ENCODE data around the gene SBF2. TPM values are rescaled to one million over a fixed set of nuclear protein-coding genes. Genes with fewer than 3 reads are reported as not detected.

Gene SBF2
- total RNA-seq, 2 experiments from 2014 or later, result 14.2 to 15.2 TPM

GRCh38 chr11:10311802-10312201, 17.8 kb upstream of the SBF2 start:
- Mint-ChIP-seq H3K27ac (no peak overlapping the region), H3K36me3 (ENCODE audit: low read depth) (no peaks in the 10 kb centered on the region), H3K4me3 (no peak overlapping the region), H3K27me3 (peaks cover 53% of the 10 kb centered on the region), H3K9me3 (no peaks in the 10 kb centered on the region), H3K4me1 (ENCODE audit: low read depth) (peaks cover 13% of the 10 kb centered on the region)
- H3K4me1 ChIP-seq (ENCODE audit: insufficient read depth, low read length), result peaks cover 18% of the 10 kb centered on the region
- POLR2A ChIA-PET, result no interaction called here
- H3K27me3 ChIP-seq (ENCODE audit: control insufficient read depth in 1 of 2, insufficient read depth in 2 of 2, low read length in 2 of 2), result peaks cover 9 to 29% of the 10 kb centered on the region in 2 experiments
- H3K27ac ChIP-seq (ENCODE audit: low read depth in 1 of 2, low read length in 2 of 2), result no peak overlapping the region
- no peak overlapping the region for H3K4me3 ChIP-seq (ENCODE audit: low read length)
- intact Hi-C loops (cut with DNase I, micrococcal nuclease), result no loop called here
- DNase-seq, result no peak
- ATAC-seq (ENCODE audit: poor library complexity), result no peak
- H3K36me3 ChIP-seq (ENCODE audit: insufficient read depth, low read length), result no peaks in the 10 kb centered on the region
- CTCF ChIA-PET, result no interaction called here
- TF ChIP-seq CTCF (IDR thresholded peaks at IDR 0.05), result no peak
- H3K9me3 ChIP-seq (ENCODE audit: control insufficient read depth in 1 of 2, insufficient read depth in 1 of 2, low read length in 2 of 2), result peaks cover 0 to 4% of the 10 kb centered on the region in 2 experiments

- Mint-ChIP-seq H3K4me3 (no peak overlapping the region), H3K27me3 (peaks cover 60% of the 10 kb centered on the region), H3K36me3 (ENCODE audit: low read depth) (no peaks in the 10 kb centered on the region), H3K4me1 (ENCODE audit: low read depth) (peaks cover 25% of the 10 kb centered on the region), H3K9me3 (no peaks in the 10 kb centered on the region), H3K27ac (no peak overlapping the region)
- intact Hi-C loops (cut with DNase I, micrococcal nuclease), result no loop called here
- H3K27me3 ChIP-seq (ENCODE audit: control insufficient read depth in 1 of 2, insufficient read depth in 2 of 2, low read length in 2 of 2), result peaks cover 21 to 43% of the 10 kb centered on the region in 2 experiments
- TF ChIP-seq CTCF (IDR thresholded peaks at IDR 0.05), result no peak
- H3K27ac ChIP-seq (ENCODE audit: low read depth in 1 of 2, low read length in 2 of 2), result no peak overlapping the region
- no peaks in the 10 kb centered on the region for H3K36me3 ChIP-seq (ENCODE audit: insufficient read depth, low read length)
- H3K4me3 ChIP-seq (ENCODE audit: low read length), result no peak overlapping the region
- ChIA-PET POLR2A (no interaction called here), CTCF (interaction anchor here (0.7 to 4.3 kb wide), 2 partner anchors 102 to 563 kb away, joined by 3 to 44 read pairs; no protein-coding TSS in a partner anchor)
- peaks cover 0 to 13% of the 10 kb centered on the region in 2 experiments for H3K9me3 ChIP-seq (ENCODE audit: control insufficient read depth in 1 of 2, insufficient read depth in 1 of 2, low read length in 2 of 2)
- peaks cover 32% of the 10 kb centered on the region for H3K4me1 ChIP-seq (ENCODE audit: insufficient read depth, low read length)
- DNase-seq (no peak), ATAC-seq (ENCODE audit: poor library complexity) (no peak)
Observed at GRCh38 chr11:10310301-10310841, 16.4 kb upstream of the SBF2 start.

GRCh38 chr11:10309163-10310093, 15.4 kb upstream of the SBF2 start:
- intact Hi-C loops (cut with DNase I, micrococcal nuclease), result loop anchor here (1.0 to 10.0 kb wide), 9 partner anchors 235 to 1625 kb away; partner anchors contain the start of genes RNF141 (in 1 of the 2), RPL27A (in 1 of the 2), TMEM9B (in 1 of the 2) and TRIM66 (in 1 of the 2)
- ATAC-seq (ENCODE audit: poor library complexity), result no peak
- POLR2A ChIA-PET, result no interaction called here
- Mint-ChIP-seq H3K36me3 (ENCODE audit: low read depth) (no peaks in the 10 kb centered on the region), H3K27me3 (peaks cover 67% of the 10 kb centered on the region), H3K4me1 (ENCODE audit: low read depth) (peaks cover 25% of the 10 kb centered on the region), H3K27ac (no peak overlapping the region), H3K9me3 (no peaks in the 10 kb centered on the region), H3K4me3 (no peak overlapping the region)
- CTCF ChIA-PET, result interaction anchor here (1.9 to 4.3 kb wide), 3 partner anchors 101 to 696 kb away, joined by 8 to 44 read pairs (median 9); no protein-coding TSS in a partner anchor
- peaks cover 25 to 45% of the 10 kb centered on the region in 2 experiments for H3K27me3 ChIP-seq (ENCODE audit: control insufficient read depth in 1 of 2, insufficient read depth in 2 of 2, low read length in 2 of 2)
- peaks cover 0 to 17% of the 10 kb centered on the region in 2 experiments for H3K9me3 ChIP-seq (ENCODE audit: control insufficient read depth in 1 of 2, insufficient read depth in 1 of 2, low read length in 2 of 2)
- H3K4me1 ChIP-seq (ENCODE audit: insufficient read depth, low read length), result peaks cover 41% of the 10 kb centered on the region
- TF ChIP-seq CTCF (IDR thresholded peaks at IDR 0.05), result no peak
- DNase-seq, result no peak
- H3K36me3 ChIP-seq (ENCODE audit: insufficient read depth, low read length), result no peaks in the 10 kb centered on the region
- H3K27ac ChIP-seq (ENCODE audit: low read depth in 1 of 2, low read length in 2 of 2), result no peak overlapping the region
- no peak overlapping the region for H3K4me3 ChIP-seq (ENCODE audit: low read length)
